Measurements from ENCODE around the gene TSR1. TPM values are rescaled to one million over a fixed set of nuclear protein-coding genes. Genes with fewer than 3 reads are reported as not detected.

The TSR1 gene
- polyA plus RNA-seq, 6 donors from 2014 or later = 12.5 to 19.5 (median 14.3) TPM

- no peaks in the 10 kb centered on the region for H3K4me1 Mint-ChIP-seq
- no peak overlapping the region for H3K4me3 Mint-ChIP-seq
- ATAC-seq (ENCODE audit: low read depth in 2 of 2) = no peak
- no peaks in the 10 kb centered on the region for H3K9me3 Mint-ChIP-seq
- peaks cover 28 to 32% of the 10 kb centered on the region in 2 donors for H3K36me3 Mint-ChIP-seq
- DNase-seq = no peak
- no peaks in the 10 kb centered on the region for H3K27me3 Mint-ChIP-seq
- peak overlapping the region in 1 of 6 donors; percentile 66 for H3K27ac Mint-ChIP-seq
Observed at GRCh38 chr17:2279707-2280106, 56.5 kb downstream of the TSR1 start.

- ATAC-seq (ENCODE audit: low read depth in 2 of 2) (no peak), DNase-seq (no peak)
- Mint-ChIP-seq H3K9me3 (no peaks in the 10 kb centered on the region), H3K4me3 (no peak overlapping the region), H3K27ac (no peak overlapping the region), H3K4me1 (peaks cover 0 to 4% (median 0%) of the 10 kb centered on the region in 3 donors), H3K27me3 (no peaks in the 10 kb centered on the region), H3K36me3 (peaks cover 31 to 34% of the 10 kb centered on the region in 2 donors)
Observed at GRCh38 chr17:2277429-2278170, 58.7 kb downstream of the TSR1 start.

- no peak overlapping the region for H3K4me3 Mint-ChIP-seq
- DNase-seq = no peak
- H3K9me3 Mint-ChIP-seq = no peaks in the 10 kb centered on the region
- H3K36me3 Mint-ChIP-seq = peaks cover 14 to 20% of the 10 kb centered on the region in 2 donors
- peaks cover 0 to 4% (median 0%) of the 10 kb centered on the region in 3 donors for H3K4me1 Mint-ChIP-seq
- H3K27ac Mint-ChIP-seq = peak overlapping the region in 1 of 6 donors; percentile 64
- ATAC-seq (ENCODE audit: low read depth in 2 of 2) = no peak
- no peaks in the 10 kb centered on the region for H3K27me3 Mint-ChIP-seq
Observed at GRCh38 chr17:2275722-2276121, 60.5 kb downstream of the TSR1 start.

GRCh38 chr17:2274414-2274813 lies 61.8 kb downstream of the TSR1 start:
- no peaks in the 10 kb centered on the region for H3K27me3 Mint-ChIP-seq
- no peak overlapping the region for H3K4me3 Mint-ChIP-seq
- no peaks in the 10 kb centered on the region for H3K9me3 Mint-ChIP-seq
- peak overlapping the region in 1 of 6 donors; percentile 63 for H3K27ac Mint-ChIP-seq
- peaks cover 7 to 13% of the 10 kb centered on the region in 2 donors for H3K36me3 Mint-ChIP-seq
- no peak for ATAC-seq (ENCODE audit: low read depth in 2 of 2)
- DNase-seq = no peak
- peaks cover 0 to 4% (median 0%) of the 10 kb centered on the region in 3 donors for H3K4me1 Mint-ChIP-seq

Other genes starting within 250 kb of the TSR1 start
- 1 to 10 TPM in 5 of 6 donors, under 1 TPM in 1; 0.23 to 5.3 (median 2.6) TPM for gene SMG6, start 32.7 kb downstream of the TSR1 start, polyA plus RNA-seq (ENCODE audit: low read depth in 6 of 6)
- 10 to 100 TPM in 1 of 6 donors, 1 to 10 TPM in 5; 3.0 to 23.5 (median 8.5) TPM for gene SRR, start 32.5 kb downstream of the TSR1 start, polyA plus RNA-seq (ENCODE audit: low read depth in 6 of 6)
- gene SGSM2, start 1.0 kb upstream of the TSR1 start, polyA plus RNA-seq (ENCODE audit: low read depth in 6 of 6) = 10 to 100 TPM in 1 of 6 donors, 1 to 10 TPM in 5; 2.8 to 14.3 (median 4.4) TPM
- gene MNT, start 64.6 kb upstream of the TSR1 start, polyA plus RNA-seq (ENCODE audit: low read depth in 6 of 6) = 1 to 10 TPM in 2 of 6 donors, under 1 TPM in 4; 0.60 to 1.3 (median 0.90) TPM
- 10 to 100 TPM; 11.9 to 34.3 (median 20.8) TPM for gene METTL16, start 175.4 kb upstream of the TSR1 start, polyA plus RNA-seq (ENCODE audit: low read depth in 6 of 6)

Measured in naive B cell (primary cell).